ENCODE measurements around the gene NR2F1. TPM values are rescaled to one million over a fixed set of nuclear protein-coding genes. Genes with fewer than 3 reads are reported as not detected.

The NR2F1 gene
- total RNA-seq, 3 donors from 2014 or later (not counting 1 experiment from before 2014, with no cell fraction given), result not detected

GRCh38 chr5:93570294-93571113 lies 12.5 kb upstream of the NR2F1 start:
- H3K4me3 ChIP-seq (ENCODE audit: low read length), result peak overlapping the region; percentile 14
- DNase-seq, result peak in 1 of 2 donors; percentile 28

GRCh38 chr5:93571114-93571949 lies 11.7 kb upstream of the NR2F1 start:
- Histone ChIP-seq H3K27me3 (ENCODE audit: control insufficient read depth, insufficient read depth, low read length) (peaks cover 84% of the 10 kb centered on the region), H3K4me3 (ENCODE audit: low read length) (peak overlapping the region; percentile 14), H3K36me3 (ENCODE audit: control insufficient read depth, insufficient read depth, low read length) (no peaks in the 10 kb centered on the region), H3K27ac (ENCODE audit: low read length) (no peak overlapping the region), H3K9me3 (ENCODE audit: control insufficient read depth, insufficient read depth, low read length) (peaks cover 2% of the 10 kb centered on the region), H3K4me1 (ENCODE audit: control insufficient read depth, insufficient read depth, low read length) (peaks cover 19% of the 10 kb centered on the region)
- intact Hi-C loops (cut with micrococcal nuclease), result no loop called here
- Mint-ChIP-seq H3K9me3 (no peaks in the 10 kb centered on the region), H3K36me3 (no peaks in the 10 kb centered on the region), H3K27me3 (ENCODE audit: low read depth in 2 of 2) (peaks cover 79 to 83% of the 10 kb centered on the region in 2 donors), H3K4me3 (peak overlapping the region; percentile 37), H3K4me1 (peaks cover 21 to 30% of the 10 kb centered on the region in 2 donors), H3K27ac (no peak overlapping the region)
- WGBS (ENCODE audit: insufficient coverage), result 18% methylated on average over 32 of the region's 32 CpGs
- peak in 1 of 2 donors; percentile 9 for DNase-seq
- ATAC-seq, result no peak
- TF ChIP-seq, protein P1, sequence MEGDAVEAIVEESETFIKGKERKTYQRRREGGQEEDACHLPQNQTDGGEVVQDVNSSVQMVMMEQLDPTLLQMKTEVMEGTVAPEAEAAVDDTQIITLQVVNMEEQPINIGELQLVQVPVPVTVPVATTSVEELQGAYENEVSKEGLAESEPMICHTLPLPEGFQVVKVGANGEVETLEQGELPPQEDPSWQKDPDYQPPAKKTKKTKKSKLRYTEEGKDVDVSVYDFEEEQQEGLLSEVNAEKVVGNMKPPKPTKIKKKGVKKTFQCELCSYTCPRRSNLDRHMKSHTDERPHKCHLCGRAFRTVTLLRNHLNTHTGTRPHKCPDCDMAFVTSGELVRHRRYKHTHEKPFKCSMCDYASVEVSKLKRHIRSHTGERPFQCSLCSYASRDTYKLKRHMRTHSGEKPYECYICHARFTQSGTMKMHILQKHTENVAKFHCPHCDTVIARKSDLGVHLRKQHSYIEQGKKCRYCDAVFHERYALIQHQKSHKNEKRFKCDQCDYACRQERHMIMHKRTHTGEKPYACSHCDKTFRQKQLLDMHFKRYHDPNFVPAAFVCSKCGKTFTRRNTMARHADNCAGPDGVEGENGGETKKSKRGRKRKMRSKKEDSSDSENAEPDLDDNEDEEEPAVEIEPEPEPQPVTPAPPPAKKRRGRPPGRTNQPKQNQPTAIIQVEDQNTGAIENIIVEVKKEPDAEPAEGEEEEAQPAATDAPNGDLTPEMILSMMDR (IDR thresholded peaks at IDR 0.05), result no peak

More at GRCh38 chr5:93570294-93571113, 12.5 kb upstream of the NR2F1 start:
- peak in 2 of 3 donors; percentile 65 to 80 for ATAC-seq
- no peak overlapping the region for H3K27ac ChIP-seq (ENCODE audit: low read length)
- H3K4me1 ChIP-seq (ENCODE audit: control insufficient read depth, insufficient read depth, low read length), result peaks cover 19% of the 10 kb centered on the region
- H3K27me3 Mint-ChIP-seq (ENCODE audit: low read depth in 2 of 2), result peaks cover 73 to 75% of the 10 kb centered on the region in 2 donors
- no peaks in the 10 kb centered on the region for H3K36me3 ChIP-seq (ENCODE audit: control insufficient read depth, insufficient read depth, low read length)
- 5% methylated on average over 70 of the region's 70 CpGs for WGBS (ENCODE audit: insufficient coverage)
- peaks cover 21 to 30% of the 10 kb centered on the region in 2 donors for H3K4me1 Mint-ChIP-seq
- no peak overlapping the region for H3K27ac Mint-ChIP-seq
- H3K4me3 Mint-ChIP-seq, result peak overlapping the region; percentile 74
- H3K36me3 Mint-ChIP-seq, result no peaks in the 10 kb centered on the region
- peaks cover 80% of the 10 kb centered on the region for H3K27me3 ChIP-seq (ENCODE audit: control insufficient read depth, insufficient read depth, low read length)
- intact Hi-C loops (cut with micrococcal nuclease), result no loop called here
- TF ChIP-seq, protein P1 (IDR thresholded peaks at IDR 0.05), result no peak
- peaks cover 2% of the 10 kb centered on the region for H3K9me3 ChIP-seq (ENCODE audit: control insufficient read depth, insufficient read depth, low read length)
- H3K9me3 Mint-ChIP-seq, result no peaks in the 10 kb centered on the region

GRCh38 chr5:93572101-93572607 lies 10.9 kb upstream of the NR2F1 start:
- peaks cover 19% of the 10 kb centered on the region for H3K4me1 ChIP-seq (ENCODE audit: control insufficient read depth, insufficient read depth, low read length)
- no peaks in the 10 kb centered on the region for H3K36me3 Mint-ChIP-seq
- intact Hi-C loops (cut with micrococcal nuclease), result no loop called here
- peaks cover 21 to 30% of the 10 kb centered on the region in 2 donors for H3K4me1 Mint-ChIP-seq
- ATAC-seq (no peak), DNase-seq (peak in 1 of 2 donors; percentile 9)
- WGBS (ENCODE audit: insufficient coverage), result 8% methylated on average over 40 of the region's 40 CpGs
- H3K27me3 ChIP-seq (ENCODE audit: control insufficient read depth, insufficient read depth, low read length), result peaks cover 84% of the 10 kb centered on the region
- no peak overlapping the region for H3K27ac Mint-ChIP-seq
- H3K27ac ChIP-seq (ENCODE audit: low read length), result no peak overlapping the region
- no peak overlapping the region for H3K4me3 ChIP-seq (ENCODE audit: low read length)
- TF ChIP-seq, protein P1 (IDR thresholded peaks at IDR 0.05), result no peak
- H3K36me3 ChIP-seq (ENCODE audit: control insufficient read depth, insufficient read depth, low read length), result no peaks in the 10 kb centered on the region
- no peaks in the 10 kb centered on the region for H3K9me3 Mint-ChIP-seq
- no peak overlapping the region for H3K4me3 Mint-ChIP-seq
- peaks cover 86 to 90% of the 10 kb centered on the region in 2 donors for H3K27me3 Mint-ChIP-seq (ENCODE audit: low read depth in 2 of 2)
- H3K9me3 ChIP-seq (ENCODE audit: control insufficient read depth, insufficient read depth, low read length), result peaks cover 2% of the 10 kb centered on the region

Measured in natural killer cell (primary cell).